GDM1 (cell line): ENCODE measurements around the gene SYDE1.

Experiments
- DNase-seq: peaks from one replicate; lab custom pipeline; 2025; lab: John Stamatoyannopoulos, UW

SYDE1 gene

DNA sequence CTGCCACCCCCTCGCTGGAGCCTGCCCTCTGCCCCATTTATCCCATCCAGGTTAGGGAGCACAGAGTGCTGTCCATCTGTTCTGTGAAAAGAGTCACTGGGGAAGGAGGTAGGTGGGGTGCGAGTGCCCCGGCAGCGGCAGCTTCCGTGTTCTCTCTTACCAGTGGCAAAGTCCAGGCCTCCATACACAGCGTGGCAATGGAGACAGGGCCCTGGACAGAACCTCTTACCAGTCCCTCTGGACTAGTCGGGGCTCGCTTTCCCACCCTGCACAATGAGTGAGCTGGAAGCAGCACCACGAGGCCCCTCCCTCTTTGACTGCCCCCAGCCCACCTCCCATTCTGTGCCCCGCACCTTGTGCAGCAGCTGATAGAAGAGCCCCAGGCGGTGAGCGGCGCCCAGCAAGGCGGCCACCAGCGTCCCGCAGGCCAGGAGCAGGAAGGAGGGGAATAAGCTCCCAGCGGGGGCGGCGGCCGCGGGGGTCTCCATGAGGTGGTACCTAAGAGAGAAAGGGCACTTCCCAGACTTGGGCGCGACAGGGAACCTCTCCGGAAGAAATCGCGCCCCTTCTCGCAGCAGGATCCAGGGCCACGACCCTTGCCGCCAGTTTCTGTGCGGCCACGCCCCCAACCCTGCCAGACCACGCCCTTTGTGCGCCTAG is 17.5 kb downstream of the SYDE1 start:
- no peak for DNase-seq

DNA sequence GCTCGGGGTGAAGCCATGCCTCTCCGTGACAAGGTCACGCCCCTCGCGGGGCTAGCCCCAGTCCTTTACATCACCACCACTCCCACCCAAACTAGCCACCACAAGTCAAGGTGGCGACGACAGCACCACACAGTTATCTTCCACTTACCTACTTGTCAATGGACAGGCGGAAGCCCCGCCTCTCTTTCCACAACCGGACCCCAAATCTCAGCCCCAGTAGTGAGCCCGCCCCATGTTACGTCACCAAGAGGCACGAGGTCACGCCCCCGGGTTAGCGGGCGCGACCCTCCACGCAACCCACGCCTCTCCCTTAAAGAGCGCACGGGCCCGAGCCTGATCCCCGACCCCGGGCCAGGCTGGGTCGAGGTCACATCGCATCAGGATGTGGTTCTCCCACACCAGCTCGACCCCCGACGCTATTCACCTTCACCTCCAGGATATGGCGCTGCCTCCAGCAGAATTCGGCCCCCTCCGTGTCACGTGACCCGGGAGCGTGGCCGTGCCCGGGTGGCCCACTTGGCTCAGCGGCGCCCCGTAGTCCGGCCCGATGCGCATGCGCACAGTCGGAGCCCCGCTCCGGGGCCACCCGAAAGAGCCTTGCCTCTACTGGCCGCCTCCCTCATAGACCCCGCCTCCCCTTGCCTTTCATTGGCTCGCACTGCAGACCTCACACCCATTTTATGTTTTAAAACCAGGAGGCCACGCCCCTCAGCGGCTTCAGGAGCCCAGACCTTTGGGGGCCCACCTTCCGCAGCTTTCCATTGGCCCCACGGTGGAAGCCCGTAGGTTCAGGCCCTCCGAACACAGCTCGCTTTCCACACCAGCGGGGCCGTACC is 18.2 kb downstream of the SYDE1 start:
- peak; percentile 99 for DNase-seq

DNA sequence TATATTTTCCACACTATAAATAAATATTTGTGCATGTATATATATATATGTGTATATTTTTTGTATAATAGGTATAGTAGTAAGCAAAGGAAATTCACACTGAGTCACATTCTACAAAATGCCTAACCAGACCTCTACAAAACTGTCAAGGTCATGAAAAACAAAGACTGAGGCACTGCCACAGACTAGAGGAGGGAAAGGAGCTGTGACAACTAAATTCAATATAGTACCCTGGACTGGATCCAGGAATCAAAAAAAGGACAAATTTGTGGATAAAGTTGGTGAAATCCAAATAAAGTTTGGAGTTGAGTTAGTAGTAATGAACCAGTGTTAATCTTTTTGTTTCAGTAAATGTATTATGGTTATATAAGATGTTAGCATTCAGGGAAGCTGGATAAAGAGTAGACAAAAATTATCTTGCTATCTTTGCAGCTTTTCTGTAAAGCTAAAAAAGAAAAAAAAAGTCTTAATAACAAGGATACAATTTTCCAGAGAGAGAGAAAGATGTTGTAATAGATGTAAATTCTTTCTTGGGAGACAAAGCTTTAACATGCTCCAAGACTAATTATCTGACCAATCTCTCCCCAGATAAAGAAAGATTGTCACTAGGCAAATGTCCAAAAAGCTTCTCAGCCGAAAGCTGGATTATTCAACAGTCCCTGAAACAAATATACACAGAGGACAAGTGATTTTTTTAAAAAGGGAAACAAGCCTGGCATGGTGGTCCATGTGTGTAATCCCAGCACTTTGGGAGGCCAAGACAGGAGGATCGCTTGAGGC is 19.1 kb downstream of the SYDE1 start:
- DNase-seq, result no peak

DNA sequence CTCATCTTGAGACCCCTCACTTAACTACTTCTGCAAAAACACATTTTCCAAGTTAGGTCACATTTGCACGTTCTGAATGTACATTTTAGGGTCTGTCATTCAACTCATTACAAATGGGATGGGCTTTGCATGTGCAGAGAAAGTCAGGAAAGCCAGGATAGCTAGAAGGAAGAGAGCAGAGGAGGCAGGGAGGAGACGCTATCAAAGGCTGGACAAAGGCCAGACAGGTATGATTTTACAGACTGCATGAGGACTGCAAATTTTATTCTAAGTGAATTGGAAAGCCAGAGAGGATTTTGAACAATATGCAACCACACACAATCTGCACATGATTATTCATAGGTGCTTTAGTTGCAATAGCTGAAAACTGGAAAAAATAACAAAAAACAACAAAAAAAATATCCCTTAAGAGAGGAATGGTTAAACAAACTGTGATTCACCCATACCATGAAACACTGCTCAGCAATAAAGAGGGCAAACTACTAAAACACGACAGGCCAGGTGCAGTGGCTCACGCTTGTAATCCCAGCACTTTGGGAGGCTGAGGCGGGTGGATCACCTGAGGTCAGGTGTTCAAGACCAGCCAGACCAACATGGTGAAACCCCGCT is 21.1 kb downstream of the SYDE1 start:
- no peak for DNase-seq

DNA sequence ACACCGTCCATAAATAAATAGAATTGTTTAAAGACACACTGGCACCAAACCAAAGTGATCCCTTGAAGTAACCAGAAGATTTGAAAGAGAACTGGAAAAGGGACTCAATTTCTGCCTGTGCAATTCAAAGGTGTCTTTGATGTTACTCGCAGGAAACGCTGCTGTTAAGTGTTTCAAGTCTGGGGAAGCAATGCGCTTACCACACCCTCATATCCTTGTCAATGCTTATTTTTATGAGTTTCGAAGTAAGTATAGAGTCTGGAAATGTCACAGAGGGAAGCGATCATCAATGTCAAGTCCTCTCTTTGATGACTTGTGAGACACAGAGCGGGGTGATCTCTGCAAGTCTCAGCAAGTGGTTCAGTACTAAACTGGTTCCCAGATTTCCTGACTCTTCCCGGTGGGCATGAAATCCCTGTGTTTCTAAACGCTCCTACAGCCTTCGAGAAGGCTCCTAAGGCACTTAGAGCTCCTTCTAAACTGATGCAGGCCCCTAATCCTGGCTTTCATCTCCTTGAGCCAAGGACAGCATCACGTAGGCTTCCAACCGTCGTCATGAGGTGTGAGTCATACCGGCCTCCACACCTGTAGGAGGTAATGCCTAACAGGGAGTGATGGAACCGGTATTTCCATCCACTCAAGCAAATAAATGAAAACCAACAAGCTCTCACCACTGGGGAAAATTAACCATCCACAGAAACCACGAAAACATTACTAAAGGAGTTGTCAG is 22.8 kb downstream of the SYDE1 start:
- no peak for DNase-seq

- DNase-seq, result no peak
Observed at GRCh38 chr19:15136234-15136954, 29.2 kb downstream of the SYDE1 start.

DNA sequence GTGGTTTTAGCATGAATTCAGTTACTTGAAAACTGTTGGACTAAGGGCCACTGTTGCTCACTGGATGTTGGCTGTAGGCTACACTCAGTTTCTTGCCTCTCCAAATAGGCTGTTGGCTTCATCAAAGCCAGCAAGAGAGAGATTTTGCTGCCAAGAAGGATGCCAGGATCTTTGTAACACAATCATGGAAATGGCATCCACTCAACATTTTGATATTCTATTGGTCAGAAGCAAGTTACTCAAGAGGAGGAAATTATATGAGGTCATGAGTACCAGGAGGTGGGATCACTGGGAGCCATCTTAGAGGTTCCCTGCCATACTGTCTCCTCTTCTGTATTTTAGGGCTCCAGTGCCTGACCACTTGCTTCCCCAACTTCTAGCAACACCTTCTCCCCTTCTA is 30.6 kb downstream of the SYDE1 start:
- no peak for DNase-seq

DNA sequence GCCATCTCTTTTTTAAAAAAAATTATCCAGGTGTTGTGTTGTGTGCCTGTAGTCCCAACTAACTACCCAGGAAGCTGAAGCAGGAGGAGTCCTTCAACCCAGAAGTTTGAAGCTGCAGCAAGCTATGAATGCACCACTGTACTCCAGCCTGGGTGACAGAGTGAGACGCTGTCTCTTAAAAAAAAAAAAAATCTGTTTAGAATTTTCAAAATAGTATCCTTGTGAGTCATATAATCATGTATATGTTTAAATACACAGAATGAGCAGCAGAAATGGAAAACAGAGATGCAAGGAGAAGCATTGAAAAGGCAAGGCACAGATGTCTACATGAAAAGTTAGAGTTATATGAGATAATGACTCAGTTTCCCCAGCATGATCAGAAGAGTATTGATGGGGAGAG is 31.2 kb downstream of the SYDE1 start:
- no peak for DNase-seq

DNA sequence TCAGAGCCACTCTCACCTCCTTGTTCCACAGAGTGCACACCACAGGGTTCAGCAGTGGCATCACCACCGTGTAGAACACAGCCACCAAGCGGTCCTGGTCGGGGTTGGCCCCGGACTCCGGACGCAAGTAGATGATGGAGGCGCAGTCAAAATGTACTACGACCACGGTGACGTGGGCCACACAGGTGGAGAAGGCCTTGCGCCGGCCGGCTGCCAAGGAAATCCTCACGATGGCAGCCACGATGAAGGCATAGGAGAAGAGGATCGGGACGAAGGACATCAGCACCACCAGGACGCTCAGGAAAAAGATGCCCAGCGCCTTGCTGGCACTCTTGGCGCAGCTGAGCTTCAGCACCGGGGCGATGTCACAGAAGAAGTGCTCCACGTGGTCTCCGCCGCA is 33.9 kb downstream of the SYDE1 start:
- no peak for DNase-seq

GRCh38 chr19:15142313-15142712 is 35.1 kb downstream of the SYDE1 start:
- no peak for DNase-seq

DNA sequence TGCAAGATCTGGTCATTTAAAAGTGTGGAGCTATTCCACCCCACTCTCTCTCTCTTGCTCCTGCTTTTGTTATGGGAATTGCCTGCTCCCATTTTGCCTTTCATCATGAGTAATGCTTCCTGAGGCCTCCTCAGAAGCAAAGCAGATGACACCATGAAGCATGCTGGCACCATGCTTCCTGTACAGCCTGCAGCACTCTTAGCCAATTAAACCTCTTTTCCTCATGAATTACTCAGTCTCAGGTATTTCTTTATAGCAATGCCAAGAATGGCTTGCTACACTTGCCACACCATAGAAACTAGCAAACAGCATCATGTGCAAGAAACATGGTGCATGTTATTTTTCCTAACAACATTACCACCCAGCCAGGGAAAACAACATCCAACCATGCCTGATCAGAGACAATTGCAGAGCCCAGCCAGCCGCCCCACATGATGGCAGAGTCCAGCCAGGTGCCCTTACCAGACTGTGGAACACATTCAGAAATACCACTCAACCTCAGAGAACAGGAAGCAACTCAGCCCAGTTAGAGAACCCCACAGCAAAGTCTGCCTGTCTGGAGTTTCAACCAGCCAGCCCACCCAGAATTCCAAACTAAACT is 36.9 kb downstream of the SYDE1 start:
- no peak for DNase-seq

DNA sequence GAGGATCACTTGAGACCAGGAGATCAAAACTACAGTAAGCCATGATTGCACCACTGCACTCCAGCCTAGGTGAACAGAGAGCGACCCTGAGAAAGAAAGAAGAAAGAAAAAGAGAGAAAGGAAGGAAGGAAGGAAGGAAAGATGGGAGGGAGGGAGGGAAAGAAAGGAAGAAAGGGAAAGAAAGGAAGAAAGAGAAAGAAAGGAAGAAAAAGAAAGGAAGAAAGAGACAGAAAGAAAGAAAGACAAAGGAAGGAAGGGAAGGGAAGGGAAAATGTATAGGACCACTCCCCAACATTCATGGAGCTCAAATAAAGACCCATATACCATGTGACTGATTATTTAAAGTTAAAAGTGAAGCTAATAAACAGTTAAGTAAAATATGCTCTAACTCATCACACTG is 39.9 kb downstream of the SYDE1 start:
- DNase-seq, result no peak

GRCh38 chr19:15149737-15150136 is 42.5 kb downstream of the SYDE1 start:
- no peak for DNase-seq

GRCh38 chr19:15154002-15154612 is 46.9 kb downstream of the SYDE1 start:
- no peak for DNase-seq

DNA sequence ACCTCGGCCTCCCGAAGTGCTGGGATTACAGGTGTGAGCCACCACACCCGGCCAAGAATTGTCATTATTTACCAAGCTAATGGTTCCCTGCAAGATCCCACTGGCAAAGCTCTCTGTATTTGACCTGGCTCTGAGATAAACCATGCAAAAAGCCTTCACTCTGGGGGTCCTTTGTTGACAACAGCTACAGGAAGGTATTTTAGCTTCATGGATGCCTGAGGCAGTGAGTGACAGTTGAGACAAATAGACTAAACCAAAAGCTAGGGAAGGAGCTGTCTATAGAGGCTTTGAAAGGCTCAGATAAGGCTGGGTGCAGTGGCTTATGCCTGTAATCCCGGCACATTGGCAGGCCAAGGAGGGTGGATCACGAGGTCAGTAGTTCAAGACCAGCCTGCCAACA is 48.1 kb downstream of the SYDE1 start:
- DNase-seq, result no peak

DNA sequence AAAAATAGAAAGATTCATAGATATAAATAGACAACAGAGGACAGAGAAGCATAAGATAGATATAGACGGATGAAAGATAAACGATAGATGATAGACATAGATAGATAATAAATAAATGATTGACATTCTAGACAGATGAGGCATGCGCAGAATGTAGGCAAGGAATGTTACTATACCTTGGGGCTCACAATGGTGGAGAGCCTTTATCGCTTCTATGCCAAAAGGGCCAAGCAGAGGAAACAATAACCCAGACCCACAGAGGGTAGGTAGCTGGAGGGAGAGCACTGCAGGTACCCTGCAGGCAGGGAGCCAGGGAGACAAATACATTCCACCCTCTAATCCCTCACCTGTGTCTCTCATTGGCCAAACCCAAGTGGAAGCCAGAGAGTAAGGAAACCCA is 49.2 kb downstream of the SYDE1 start:
- no peak for DNase-seq

- DNase-seq, result no peak
Observed at GRCh38 chr19:15159251-15159650, 52.0 kb downstream of the SYDE1 start.

DNA sequence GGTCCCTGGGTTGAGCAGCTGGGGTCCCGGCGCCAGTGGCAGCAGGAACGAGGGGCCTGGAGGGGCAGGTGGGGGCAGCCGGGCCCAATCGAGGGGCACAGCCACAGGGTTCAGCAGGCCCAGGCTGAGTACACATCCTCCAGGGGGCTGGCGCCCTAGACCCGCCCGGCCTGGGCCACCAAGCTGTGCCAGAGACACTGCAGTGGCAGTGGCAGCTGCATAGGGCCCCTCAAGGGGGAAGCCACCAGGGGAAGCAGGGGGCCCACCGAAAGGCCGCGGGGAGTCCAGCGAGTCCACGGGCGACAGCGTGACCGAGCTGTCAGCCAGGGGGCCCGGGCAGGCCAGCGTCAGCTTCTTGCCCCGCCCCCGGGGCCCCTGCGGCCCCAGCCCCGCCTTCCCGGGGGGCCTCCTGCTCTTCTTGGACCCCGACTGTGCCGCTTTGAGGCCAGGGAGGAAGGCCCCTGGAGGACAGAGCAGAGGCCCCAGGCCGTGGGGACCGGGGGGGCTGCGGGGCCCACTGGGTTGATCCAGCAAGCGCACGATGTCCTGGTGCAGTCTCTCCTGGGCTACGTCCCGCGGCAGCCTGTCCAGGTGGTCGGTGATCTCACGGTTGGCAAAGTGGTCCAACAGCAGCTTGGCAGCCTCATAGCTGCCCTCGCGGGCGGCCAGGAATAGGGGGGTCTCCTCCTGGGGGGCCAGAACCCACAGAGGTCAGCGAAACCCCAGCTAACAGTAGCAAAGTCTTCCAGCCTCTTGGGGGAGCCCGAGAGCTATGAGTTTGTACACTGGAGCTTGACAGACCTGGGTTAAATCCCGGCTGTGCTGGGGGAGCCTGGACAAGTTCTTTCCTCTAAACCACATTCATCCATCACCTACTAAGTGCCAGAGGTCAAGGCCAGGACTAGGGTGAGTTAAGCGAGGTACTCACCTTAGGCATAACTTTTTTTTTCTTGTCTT is 54.1 kb downstream of the SYDE1 start:
- no peak for DNase-seq
